HG03060 (cell line): ENCODE data around the gene RGS19.

Source experiments
- ATAC-seq: cut with Tn5 transposase; IDR thresholded peaks from one replicate; pipeline ENCODE4 v1.9.1; 2021; ENCODE audit warnings: low read depth, moderate number of reproducible peaks; ENCODE audit not compliant: unreplicated experiment

Gene RGS19

DNA sequence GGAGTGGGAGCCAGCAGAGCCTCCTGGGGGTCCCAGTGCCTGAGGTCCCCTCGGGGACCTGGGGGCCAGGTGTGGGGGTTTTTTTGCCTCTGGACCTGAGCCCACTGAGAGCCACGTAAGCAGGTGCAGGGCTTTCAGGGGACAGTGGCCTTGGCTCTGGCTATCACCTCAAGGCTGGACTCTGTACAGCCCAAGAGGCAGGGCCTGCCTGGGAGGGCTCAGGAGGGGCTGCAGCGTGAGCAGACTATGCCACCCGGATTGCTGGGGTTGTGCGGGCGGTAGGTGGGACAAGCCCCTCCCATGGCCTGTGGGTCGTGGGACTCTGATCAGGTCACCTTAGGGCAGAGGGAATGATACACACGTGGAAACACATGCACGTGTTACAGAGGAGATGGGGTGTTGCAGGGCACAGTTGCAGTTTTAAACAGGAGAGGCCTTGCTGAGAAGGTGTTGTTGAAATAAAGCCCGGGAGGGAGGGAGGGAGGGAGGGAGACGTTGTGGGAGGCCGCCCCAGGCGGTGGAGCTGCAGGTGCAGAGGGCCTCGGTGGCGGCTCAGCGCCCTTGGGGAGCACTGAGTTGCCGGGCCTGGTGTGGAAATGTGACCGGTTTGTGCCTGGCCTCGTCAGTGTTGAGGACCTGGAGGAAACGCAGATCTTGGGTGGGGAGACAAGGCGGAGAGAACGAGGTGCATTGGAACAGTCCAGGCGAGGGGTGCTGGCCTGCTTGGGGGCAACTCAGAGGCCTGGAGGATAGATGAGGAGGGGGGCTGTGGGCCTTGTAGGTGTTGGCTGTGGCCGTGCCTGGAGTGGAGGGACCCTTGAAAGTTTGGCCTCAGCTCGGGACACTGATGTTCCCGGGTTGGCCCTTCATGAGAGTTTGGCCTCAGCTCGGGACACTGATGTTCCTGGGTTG, 14.0 kb downstream of the RGS19 start:
- no peak for ATAC-seq

DNA sequence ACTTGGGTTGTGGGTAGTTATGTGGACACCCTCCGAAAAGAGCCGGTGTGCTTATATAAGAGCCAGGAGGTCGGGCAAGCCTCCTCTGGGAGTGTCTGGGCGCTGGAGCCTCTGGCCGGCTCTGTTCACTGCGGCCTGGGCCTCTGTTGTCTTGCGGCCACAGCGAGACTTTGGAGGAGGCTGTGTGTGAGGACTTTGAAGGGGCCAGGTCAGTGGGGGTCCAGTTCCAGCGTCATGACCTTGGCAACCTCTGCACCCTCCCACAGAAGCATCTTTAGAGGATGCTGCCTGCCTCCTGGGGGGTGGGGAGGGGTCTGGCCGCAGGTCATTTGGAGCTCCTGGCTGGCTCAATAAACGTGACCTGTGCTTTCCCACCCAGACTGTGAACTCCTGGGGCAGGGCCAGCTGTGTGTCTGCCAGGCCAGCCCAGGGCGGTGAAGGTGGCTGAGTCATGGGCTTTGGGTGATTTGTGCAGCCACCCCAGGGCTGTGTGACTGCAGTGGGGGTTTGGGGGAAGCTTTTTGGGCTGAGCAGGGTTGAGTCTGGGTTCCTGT, 15.1 kb downstream of the RGS19 start:
- no peak for ATAC-seq

- no peak for ATAC-seq
Observed at GRCh38 chr20:64063389-64064144, 15.8 kb downstream of the RGS19 start.

DNA sequence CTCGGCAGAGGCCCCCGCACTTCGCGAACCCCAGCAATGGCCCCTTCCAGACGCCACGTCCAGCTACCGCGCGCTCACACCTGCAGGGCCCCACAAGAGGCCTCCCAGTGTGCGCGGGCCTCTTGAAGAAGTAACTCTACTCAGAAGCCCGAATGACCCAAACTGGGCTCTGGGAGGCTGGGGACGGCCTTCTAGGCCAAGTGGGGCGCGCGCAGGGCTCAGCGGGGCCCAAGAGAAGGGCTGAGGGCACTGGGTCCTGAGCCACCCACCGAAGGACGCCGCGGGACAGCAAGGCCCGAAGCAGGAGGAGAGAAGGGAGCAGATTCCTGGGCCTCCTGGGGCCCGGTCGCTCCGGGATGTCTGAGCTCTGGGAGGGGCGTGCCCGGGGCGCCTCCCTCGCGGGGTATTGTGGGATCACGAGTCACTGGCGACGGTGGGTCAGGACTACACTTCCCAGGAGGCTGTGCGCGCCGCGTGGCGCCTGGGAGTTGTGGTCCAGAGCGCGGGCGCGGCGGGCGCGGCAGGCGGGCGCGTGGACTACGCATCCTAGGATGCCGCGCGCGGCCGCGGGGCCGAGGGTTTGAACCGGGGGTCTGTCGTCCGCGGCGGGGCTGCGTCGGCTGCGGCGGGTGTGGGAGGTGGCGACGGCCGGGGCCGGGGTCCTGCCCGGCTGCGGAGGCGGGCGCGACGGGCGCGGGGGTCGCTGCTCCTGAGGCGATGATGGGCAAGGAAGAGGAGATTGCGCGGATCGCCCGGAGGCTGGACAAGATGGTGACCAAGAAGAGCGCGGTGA, 16.5 kb downstream of the RGS19 start, which contains the start of gene TCEA2:
Gene TCEA2, plus strand, starts transcription at position 603 of the 793 bp plus-strand sequence. Its CDS starts 115 bp downstream, at position 718.
- no peak for ATAC-seq

DNA sequence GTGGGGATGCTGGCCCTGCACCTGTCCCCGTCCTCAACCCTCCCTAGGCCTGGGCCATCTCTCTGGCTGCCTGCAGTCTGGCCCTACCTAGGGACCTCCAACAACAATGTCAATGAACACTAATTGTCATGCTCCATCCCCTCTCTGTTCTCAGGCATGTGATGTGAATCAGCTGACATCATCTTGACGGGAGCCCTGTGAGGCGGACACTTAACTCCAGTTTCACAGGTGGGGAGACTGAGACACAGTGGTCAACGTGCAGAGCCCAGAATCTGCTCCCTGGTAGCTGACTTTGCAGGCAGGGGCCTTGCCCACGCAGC, 17.1 kb downstream of the RGS19 start:
- no peak for ATAC-seq

DNA sequence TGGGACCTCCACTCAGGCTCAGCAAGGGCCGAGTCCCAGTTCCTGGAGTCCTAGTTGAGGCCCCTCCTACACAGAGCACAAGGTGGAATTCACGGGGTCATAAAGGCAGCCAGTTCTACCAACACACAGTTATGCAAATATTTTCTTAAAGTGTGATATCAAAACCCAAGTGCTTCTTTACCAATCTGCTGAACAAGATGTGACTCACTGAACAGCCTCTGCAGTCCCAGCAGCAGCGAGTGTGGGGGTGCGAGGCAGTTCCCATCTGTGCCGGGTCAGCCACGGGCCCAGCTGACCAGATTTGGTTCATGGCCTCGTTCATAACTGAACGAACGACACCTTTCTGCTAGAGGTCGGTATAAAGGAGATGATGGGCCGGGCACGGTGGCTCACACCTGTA, 20.8 kb downstream of the RGS19 start:
- ATAC-seq = no peak

DNA sequence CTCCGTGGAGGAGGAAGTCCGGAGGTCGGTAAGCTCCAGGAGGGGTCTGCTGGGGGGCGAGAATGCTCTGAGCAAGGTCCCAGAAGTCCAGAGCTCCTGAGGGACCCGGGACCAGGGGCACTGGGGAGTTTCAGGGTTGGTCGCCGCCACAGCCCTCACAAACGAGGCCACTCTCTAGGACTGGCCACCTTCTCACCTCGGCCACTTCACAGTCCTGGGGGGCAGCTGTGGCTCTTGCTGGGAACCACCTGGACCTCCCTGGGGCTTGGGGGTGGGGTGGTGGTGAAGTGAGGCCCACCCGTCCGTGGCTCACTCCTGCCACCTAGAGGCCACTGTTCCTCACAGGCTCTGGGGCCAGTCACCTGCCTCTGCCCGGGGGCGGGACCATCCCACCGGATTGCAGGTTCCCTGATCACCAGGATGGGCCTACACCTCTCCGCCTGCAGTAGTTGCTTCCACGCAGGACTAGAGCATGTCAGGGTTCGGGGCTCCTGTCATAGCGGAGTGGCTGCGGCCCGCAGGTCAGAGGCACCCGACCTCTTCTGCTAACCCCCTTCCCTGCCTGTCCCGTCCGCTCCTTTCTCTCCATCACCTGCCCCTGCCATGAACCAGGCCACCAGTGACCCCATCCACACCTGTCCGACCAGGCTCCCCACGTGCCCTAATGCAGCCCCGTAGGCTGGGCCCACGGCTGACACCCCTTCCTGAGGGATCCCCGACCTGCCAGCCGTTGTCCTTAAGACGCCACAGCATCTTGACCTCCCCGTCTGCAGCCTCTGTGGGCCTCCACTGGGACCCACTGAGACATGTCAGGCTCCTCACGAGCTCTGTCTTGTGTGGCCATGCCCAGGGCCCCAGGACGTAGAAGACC, 21.5 kb downstream of the RGS19 start:
- ATAC-seq = no peak

DNA sequence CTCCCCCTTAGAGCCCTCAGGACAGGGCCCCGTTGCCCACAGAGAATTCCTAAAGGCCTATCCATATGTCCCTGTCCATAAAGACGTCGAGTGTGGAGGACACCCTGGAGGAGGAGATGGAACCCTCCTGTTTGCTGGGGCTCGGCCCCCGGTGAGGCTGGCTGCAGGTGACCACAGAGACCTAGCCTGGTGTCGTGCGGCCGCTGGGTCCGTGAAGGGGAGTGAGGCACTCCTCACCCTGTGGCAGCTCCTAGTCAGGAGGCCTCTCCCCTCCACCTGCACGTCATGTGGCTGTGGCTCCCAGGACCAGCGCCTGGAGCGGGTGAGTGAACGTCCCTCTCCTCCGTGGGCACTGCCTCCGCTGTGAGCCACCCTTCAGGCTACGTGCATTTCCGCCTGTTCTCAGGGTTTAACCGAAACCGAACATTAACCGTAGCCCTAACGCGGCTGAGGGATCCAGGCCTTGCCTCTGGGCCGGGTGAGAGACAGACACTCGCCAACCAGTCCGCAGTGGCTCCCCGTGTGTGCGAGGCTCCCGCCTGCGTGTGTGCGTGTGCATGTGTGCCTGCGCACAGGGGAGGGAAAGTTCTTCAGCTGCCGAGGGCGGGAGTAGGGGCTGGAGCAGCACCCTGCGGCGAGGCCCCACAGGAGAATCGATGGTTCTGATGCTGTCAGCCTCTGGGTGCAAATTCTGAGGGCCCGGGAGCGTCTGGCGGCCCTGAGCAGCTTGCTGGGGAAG, 22.3 kb downstream of the RGS19 start:
- no peak for ATAC-seq

- no peak for ATAC-seq
Observed at GRCh38 chr20:64056639-64056888, 22.8 kb downstream of the RGS19 start.

DNA sequence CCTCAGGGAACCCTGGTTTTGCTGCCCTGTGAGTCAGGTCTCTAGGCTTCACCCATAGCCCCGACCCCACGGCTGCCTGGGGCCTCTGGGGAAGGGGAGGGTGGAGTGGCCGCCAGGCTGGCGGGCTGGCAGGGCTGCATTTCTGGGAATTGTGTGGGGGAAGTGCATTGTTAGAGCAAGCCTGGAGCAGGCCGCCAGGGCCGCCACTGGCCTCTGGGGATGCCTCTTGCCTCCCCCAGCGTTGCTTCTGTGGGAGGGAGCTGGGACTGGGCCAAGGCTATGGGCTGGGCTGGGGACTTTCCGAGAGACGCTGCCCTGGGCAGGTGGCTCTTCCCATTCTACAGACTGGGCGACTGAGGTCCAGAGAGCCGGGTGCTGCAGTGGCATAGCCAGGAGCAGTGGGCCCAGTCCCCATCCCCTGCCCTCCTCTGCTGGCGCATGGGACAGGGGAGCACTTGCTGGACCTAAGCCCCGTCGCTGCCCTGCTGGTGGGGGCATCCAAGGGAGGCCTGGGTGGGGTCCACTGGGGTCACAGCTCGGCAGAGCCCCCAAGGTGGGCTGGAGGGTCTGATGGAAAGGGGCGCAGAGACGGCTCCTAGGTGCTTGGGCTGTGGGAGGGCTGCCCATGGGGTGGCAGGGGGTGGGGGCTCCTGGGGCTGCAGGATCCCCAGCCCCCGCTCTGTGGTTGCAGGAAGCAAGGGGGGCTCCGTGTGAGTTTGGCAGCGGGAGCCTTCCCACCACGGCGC, 23.3 kb downstream of the RGS19 start:
- ATAC-seq = no peak

- no peak for ATAC-seq
Observed at GRCh38 chr20:64055396-64055892, 23.9 kb downstream of the RGS19 start.

DNA sequence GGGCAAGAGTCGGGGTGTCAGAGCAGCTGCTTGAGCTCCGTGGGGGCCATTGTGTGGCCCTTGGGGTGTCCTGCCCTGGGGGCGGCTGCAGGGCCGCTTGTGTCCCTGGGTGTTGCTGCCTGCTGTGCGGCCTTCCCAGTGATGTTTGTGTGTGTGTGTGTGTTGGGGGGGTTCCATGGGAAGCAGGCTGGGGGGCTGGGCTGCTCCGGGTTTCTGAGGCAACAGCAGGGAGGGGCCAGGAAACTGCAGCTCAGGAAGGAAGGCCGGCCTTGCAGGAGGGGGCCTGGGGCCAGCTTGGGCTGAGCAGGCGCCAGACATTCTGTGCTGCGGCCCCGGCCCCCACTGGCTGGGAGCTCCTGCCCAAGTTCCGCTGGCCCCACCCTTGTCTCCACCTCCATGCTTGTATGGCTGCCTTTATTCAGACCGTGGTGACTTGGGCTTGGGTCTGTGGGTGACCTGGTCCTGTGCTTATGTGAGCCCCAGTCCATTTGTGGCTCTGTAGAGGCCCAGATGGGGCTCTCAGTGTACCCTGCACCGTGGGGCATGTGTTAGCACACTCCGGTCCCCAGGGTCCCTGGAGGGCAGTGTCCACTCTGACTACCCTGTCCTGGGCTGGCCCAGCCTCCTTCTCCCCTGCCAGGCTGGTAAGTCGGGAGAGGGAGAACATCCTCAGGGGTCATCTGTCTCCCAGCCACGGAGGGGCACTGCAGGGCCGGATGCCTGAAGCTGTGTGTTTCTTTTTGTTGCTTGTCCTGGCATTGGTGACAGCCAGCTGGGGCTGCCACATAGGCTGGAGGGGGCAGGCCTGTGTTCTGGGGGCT, 25.3 kb downstream of the RGS19 start:
- ATAC-seq = no peak

GRCh38 chr20:64052987-64053840, 26.1 kb downstream of the RGS19 start:
- no peak for ATAC-seq

- no peak for ATAC-seq
Observed at GRCh38 chr20:64052326-64052722, 27.0 kb downstream of the RGS19 start.

- ATAC-seq = no peak
Observed at GRCh38 chr20:64051561-64052325, 27.6 kb downstream of the RGS19 start.

- no peak for ATAC-seq
Observed at GRCh38 chr20:64051033-64051452, 28.3 kb downstream of the RGS19 start.
